Measurements from ENCODE around the gene EFHC1.

The EFHC1 gene

DNA sequence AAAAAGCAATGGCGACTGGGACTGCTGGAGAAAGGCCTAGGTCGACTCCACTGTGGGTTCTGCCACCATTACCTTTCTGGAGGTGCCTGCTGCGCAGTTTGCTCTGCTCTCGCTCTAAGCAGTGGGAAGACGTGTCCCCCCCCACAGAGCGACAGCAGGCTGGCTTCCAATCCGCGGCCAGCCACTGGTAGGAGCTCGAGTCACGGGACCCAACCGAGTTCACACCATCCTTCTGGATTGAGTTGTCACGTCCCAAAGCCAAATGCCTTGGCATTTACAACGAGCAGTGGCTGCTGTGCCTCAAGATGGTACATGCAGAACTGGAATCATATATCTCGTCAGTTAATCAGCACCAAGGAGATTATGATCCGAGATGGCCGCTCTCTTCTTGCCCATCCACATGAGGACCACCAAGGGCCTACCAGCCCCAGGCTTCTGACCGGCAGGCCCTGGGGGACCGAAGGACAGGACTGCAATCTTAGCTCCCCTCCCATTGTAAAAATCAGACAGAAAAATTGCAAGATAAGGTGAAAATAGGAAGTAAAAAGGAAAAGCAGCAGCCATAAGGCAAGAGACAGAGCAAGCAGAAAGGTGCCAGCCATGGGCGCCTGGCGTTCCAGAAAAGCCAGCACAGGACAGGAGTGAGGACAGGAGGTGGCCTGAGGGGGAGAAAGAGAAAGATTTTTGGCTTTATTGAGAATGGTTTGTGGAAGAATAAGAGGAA lies 82.3 kb downstream of the EFHC1 start:
- DNase-seq (ENCODE audit: low read depth, low spot score): no peak

DNA sequence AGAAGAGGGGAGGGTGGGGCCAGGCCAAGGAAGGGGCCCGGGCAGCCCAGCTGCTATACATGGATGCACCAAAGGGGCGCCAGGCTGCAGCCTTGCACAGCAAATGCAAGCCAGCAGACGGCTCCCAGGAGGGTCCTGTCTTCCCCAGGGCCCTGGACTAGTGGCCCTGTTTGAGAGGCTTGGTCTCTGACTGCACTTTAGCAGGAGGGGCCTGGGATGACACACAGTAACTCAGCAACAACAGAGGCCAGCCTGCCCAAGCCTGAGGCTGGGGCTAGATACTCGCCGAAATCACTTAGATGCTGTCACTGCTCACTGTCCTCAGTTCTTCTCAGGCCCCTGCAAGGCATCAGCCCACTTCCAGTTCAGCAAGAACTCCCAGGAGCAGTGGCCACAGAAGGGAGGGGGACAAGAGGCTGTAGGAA lies 83.2 kb downstream of the EFHC1 start:
- no peak for DNase-seq (ENCODE audit: low read depth, low spot score)

DNA sequence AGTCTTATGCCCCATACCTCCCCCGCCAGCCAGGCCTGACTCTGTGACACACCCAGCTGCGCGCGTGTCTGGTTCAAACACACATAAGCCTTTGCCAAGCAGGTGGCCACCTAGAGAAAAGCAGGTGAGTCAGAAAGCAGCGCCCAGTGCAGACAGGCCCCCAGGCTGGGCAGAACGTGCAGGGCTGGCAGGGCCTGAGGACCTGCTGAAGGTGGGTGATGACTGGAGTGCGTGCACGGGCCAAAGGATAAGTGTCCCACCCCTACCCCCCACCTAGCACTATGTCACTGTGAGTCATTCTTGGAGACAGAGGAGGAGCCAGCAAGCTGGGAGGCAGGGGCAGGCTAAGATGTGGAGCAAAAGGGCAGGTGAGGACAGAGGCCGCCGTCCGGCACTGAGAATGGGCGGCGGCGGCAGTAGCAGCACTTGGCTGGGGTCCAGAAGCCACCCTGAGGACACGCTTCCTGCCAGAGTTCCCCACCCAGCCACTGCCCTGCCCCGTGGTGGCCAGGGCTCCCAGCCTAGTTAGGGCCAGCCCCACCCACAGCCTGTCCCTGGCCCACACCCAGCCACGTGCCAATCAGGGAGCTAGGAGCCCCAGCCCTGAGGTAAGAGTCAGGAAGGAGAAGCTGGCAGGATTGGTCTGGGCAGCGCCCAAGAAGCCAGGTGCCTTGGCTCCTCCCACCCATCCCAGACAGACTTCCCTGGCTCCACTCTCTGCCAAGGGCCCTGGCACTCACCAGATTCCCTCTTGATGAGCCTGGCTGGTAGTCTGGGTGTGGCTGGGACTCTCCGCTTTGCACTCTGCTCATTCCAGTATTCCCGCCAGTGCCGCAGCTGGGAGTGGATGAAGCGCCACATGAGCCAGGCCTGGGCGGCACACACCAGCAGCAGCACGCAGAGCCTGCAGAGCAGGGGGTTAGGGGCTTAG lies 84.0 kb downstream of the EFHC1 start:
- DNase-seq (ENCODE audit: low read depth, low spot score): no peak

DNA sequence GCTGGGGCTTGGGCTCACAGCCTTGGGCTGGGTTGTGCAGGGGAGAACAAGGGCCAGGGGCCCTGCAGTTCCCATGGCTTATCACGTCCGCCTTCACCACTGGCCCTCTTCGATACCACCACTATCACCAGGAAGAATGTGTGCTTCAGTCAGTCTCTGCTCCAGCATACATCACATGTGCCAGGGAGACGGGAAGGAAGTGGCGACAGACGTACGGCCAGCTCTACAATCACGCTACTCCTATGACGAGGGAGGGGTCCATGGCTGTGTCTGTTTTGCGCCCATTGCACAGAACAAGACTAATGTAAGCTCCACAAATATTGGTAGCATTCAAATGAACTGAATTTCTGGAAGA lies 84.6 kb downstream of the EFHC1 start:
- DNase-seq (ENCODE audit: low read depth, low spot score): no peak

DNA sequence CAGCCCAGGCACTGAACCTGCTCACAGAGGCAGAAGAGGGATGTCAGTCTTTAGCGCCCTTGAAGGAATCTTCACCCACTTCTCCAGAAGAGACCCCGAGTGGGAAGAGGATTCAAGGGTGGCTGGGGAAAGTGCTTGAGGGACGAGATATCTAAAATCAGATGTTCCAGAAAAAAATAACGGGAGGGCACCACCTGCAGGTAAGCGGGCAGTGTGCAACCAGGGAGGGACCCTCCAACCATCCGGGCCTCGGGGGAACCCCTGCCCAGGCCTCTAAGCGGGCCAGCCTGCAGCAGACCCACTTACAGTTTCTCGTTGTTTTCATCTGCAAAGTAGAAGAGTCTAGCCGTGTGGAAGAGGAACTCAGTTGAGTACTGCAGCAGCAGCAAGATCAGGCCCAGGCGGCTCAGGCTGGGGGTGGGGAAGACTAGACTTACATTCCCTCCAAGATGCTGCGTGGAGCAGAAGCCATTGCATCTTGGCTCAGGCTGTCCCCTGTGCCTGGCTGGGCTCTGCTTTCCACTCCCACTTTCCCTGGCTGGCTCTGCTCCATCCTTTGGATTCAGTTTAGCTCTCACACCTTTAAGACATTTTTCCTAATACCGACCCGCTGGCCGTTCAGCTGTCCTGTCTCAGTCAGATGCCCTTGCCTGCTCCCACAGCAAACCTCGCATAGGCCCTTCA lies 85.7 kb downstream of the EFHC1 start:
- no peak for DNase-seq (ENCODE audit: low read depth, low spot score)

DNA sequence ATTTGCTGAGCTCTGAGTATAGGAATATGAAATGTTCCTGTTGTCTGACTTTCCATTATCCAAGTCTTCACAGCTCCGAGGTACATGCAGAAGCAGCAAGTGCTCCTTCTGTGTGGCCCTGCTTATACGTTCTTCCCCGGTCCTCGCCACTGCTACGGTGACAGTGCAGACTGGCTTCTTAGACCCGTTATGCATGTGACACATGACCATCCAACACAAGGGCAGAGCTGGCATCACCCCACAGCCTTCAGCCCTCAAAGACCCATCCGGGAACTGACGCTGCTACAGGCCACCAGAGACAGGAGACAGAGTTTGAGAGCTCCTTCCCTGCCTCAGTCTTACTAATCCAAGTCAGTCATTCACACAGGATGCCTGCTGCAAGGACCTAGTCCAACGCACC lies 86.3 kb downstream of the EFHC1 start:
- no peak for DNase-seq (ENCODE audit: low read depth, low spot score)

DNA sequence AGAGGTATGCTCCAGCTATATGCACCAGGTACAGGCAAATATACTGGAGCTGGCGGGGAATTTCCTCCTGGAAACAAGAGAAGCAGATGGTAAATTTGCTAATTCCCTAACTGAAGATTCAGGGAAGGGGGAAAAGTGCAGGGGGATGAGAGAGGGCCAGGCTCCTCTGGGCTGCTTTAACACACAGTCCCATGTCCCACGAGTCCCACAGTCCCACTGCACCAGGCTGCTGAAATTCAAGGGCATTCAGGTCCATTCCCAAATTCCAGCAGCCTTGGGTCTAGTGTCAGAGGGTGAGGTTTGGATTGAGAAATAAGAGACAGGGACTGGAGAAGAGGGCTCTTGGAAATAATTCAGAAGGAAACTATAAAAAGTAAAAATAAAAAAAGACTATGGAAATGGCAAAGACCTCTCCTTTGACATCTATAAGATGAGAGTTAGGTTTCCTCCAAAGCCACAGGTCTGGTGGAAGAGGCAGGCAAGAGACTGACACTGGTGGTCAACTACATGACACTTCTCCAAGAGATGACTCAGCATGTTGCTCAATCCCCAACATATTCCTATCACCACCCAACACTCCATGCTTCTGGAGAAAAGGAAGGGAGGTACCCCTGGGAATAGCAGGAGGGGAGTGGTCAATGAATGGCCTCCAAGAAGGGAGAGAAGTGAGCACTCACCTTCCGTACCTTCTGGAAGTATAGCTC lies 87.6 kb downstream of the EFHC1 start:
- DNase-seq (ENCODE audit: low read depth, low spot score): no peak

DNA sequence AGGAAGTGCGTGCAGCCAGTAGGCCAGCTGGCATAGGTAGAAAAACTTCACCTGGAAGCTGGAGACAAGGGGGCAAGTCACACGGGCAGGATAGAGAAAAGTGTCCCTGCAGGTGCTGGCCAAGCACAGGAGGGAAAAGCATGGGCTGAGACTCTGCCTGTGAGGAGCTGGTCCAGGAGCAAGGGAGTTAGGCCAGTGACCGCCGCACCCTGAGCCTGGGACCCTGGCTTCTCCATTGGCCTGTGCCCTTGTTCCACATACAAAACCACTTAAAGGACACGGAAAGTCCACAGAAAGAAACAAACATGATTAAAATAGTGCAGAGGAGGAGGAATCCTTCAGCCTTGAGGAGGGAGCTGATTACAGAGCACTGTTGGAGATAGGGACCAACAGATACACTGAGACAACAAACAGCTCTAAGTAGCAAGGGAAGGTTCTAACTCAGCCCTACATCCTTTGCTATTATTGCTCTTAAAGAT lies 88.2 kb downstream of the EFHC1 start:
- no peak for DNase-seq (ENCODE audit: low read depth, low spot score)

DNA sequence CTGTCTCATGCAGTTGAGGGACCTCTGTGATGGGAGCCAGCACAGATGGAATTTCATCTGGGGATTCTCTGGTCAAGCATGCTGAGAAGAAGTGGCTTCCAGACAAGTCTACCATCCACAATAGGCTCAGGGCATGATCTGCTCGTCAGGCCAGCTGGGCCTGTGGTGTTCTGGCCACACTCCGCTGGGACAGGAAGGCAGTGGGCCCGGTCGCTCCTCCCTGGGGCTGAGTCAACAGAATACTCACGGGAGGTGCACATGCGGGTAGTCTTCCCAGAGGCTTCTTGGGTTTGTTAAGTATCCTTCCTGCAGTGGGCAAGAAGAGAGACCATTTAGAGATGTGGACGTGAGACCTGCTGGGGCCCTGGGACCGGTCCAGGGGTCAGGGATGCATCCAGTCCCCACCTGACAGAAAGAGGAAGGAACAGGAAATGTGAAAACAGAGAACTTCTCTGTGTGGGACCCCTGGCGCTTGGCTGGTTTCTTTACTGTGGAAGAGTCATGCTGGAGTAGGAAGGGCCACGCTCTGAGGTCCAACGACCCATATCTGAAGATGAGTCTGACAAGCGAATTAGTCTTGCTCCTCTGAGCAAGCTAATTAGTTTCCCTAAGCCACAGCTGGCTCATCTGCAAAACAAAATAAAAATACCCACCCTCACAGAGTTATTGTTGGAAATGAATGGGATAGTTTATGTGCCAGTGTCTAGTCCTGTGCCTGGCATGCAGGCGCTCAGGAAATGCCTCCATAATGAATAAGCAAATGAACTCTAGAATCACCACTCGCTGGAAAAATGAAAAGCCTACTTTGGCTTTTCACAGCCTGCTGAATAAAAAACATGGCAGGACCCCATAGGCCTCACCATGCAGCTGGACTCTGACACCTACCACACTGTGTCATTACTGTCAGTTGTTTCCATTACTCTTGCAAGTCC lies 89.4 kb downstream of the EFHC1 start:
- DNase-seq (ENCODE audit: low read depth, low spot score): peak; percentile 78

DNA sequence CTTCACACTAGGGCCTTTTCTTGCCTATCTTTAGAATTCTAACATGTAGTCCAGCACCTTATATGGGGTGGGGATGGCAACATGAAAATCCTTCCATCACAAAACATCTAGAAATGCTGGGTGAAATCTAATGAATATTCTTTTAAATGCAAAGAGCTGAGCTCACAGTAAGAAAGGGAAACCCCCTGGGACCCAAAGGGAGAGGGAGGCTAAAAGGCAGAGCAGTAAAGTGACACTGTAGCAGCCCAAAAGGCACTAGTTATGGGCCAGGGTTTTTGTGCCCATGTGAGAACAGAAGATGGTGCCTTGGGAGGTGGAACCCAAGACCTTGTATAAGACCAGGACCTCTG lies 90.0 kb downstream of the EFHC1 start:
- DNase-seq (ENCODE audit: low read depth, low spot score): no peak

DNA sequence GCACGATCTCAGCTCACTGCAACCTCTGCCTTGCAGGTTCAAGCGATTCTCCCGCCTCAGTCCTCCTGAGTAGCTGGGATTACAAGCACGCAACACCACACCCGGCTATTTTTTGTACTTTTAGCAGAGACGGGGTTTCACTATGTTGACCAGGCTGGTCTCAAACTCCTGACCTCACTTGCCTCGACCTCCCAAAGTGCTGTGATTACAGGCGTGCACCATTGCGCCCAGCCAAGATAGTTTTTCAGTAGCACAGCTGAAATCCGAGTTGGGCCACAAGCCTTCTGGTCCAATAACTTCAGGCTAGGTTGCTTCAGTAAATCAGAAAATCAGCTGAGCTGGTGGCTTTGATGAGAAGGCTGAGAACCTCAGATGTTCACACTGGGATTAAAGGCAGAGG lies 91.0 kb downstream of the EFHC1 start:
- no peak for DNase-seq (ENCODE audit: low read depth, low spot score)

DNA sequence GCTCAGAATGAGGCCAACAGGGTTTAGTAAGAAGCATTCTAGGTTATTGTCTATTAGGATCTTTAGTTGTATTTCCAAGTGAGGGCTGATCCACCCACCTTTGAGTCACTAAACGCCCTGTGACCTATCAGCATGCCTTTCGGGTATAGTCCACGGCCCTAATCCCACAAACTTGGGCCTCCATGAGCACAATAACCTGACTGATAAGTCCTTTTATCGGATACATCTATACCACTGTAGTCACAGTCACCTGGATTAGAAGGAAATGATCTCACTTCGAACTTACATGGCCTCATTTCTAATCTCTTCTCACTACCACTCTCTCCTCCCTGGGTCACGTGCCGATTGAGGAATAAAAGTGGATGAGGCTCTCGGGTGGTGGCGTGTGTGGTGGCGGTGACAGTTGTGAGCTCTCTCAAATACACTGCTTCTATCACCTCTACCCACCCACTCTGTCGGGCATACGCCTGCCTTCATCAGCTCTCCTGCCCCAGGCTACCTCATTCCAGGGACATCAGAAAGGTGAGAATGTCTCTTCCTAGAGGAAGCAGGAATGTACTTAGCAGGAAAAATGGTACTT lies 91.5 kb downstream of the EFHC1 start:
- no peak for DNase-seq (ENCODE audit: low read depth, low spot score)

DNA sequence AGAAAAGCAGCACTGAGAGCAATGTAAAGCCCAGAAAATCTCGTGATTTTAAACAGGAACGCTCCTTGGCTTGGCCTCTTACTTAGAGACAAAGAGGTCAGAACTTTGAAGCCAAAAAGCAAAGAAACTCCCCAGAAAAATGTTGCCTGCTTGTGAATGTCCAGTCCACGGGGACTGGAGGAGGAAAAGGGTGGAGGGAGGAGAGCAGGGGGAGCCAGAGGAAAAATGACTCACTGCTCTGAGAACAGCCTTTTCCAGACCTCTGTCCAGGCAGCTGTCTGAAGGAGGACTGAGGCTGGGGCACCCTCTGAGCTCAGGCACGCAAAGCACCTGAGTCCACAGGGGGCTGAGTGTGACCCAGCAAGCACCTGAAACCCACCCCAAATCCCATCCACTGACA lies 92.1 kb downstream of the EFHC1 start:
- peak; percentile 61 for DNase-seq (ENCODE audit: low read depth, low spot score)

DNA sequence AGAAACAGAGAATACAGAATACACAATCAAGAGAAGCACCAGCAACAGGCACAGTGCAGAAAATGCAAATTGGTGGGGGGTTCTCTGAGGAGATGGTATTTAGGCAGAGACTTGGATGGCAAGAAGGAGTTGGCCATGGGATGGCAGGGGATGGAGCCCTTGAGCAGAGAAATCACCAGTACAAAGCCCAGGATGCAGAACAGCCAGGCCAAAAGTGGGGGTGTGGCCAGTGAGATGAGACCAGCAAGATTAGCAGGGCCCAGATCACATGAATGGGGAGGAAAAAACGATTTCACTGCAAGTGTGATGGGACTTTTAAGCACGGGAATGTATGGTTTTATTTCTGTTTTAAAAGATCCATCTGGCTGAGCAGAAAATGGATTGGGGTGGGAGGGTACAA lies 93.3 kb downstream of the EFHC1 start:
- no peak for DNase-seq (ENCODE audit: low read depth, low spot score)

DNA sequence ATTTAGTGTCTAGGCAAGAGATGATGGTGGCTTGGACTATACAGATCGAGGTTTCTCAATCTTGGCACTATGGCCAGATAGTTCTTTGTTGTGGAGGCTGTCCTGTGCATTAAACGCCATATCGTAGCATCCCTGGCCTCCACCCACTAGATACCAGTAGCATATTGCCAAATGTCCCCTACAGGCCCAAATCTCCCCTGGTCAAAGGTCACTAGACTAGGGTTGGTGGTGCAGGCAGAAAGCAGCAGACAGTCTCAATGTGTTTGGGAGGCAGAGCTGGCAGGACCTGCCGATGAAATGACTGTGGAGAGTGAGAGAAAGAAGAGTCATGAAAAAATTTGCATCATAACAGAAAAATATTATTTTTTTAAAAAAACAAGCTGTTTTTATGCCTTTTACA lies 93.8 kb downstream of the EFHC1 start:
- DNase-seq (ENCODE audit: low read depth, low spot score): no peak

DNA sequence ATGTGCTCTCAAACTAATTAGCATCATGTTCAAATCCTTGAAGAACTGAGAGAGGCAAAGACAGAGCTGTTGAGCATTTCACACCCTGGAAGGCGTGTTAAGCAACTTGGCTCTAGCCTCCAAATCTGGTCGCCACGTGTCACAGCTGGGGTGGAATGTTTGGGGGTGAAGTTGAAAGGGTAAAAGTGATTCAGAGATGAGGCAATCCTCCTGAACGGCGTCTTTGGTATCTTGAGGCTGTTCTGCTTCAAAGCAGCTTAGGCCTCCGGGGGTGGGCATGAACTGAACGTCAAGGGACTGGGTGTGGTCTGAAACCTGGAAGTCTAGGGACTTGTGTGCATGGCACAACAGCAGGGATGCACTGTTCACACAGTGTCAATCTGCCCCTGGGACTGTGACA lies 94.4 kb downstream of the EFHC1 start:
- no peak for DNase-seq (ENCODE audit: low read depth, low spot score)

DNA sequence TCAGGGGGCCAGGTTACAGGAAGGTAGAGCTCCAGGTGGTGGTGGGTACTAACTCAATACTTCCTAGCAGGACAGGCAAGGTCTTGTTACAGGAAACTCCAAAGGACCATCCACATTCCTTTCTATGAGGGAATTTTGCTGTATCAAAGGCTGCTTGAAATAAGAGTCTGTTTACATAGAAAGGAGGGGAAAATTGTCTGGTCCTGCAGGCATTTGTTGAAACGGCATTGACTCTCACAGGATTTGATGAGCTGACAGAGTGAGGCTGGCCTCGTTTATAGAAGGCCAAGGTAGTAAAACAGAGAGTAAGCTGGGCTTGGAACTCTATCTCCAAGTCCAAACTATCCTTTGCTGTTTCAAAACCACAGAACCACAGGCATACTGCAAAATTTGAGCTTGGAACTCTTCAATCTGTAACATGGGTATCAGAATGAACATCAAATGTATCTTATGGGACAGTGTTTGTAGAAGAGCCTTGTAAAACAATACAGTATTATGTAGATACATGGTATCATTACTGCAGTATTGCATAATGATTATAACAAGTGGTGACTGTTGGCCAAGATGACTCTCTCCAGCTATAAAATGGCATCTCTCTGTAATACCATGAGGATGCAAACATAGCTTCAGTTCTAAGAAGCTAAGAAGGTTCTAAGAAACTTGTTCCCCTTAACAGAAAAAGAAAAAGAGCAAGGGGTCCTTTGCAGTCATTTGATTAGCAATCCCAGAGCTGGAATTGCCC lies 95.2 kb downstream of the EFHC1 start:
- DNase-seq (ENCODE audit: low read depth, low spot score): no peak

DNA sequence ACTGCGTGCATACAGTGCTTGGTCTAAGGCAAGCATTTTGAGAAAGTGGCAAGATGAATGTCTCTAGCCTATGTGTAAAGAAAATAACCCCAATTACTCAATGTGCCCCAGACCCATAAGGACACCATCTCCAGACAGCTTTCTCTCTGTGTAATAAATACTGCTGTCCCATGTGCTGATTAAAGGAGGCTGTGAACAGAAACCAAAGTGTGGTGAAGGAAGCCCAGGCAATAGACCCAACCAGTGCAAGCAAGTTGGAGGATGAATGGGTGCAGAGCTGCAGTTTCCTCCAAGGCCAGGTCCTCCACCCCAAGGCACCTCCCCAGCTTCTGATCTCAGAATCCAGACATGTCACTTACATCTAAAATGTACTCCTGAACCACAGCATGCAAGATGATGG lies 96.1 kb downstream of the EFHC1 start:
- no peak for DNase-seq (ENCODE audit: low read depth, low spot score)

DNA sequence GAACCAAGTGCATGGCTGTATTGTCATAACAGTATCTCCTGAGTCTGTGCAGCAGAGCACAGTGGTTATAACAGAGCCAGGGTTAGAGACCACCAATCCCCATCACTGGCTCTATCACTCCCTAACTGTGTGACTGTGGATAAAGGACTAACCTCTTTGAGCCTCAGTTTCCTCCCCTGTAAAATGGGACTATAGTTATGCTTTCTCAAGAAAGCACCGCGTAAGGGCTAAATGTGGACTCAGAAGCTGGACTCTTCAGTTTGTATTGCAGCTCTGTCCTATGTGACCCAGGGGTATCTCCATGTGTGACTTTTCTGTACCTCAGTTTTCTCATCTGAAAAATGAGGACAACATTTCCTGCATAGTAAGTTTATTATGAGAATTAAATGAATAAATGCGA lies 96.8 kb downstream of the EFHC1 start:
- DNase-seq (ENCODE audit: low read depth, low spot score): no peak

Measured in brain pericyte (primary cell).